K562 (cell line): ENCODE measurements around the gene SCAMP3. TPM values are rescaled to one million over a fixed set of nuclear protein-coding genes. Genes with fewer than 3 reads are reported as not detected.

ENCODE experiments used
- ATF3 ChIP-seq, 2 experiments: fragments of 450-650 bp in 1 of 2; sonication (generic) in 1 of 2; formaldehyde crosslinking in 1 of 2; IDR thresholded peaks in 1 of 2; conservative IDR thresholded peaks in 1 of 2; 2 replicates each; pipeline versions ENCODE4 v1.6.1 to v1.8.1; 2016 to 2023; ENCODE audit warnings: mild to moderate bottlenecking in 2 of 2, moderate library complexity in 2 of 2, inconsistent platforms in 1 of 2, missing genetic modification reagents in 1 of 2
- BACH1 ChIP-seq: fragments of 200-800 bp; sonication (Bioruptor generic); IDR thresholded peaks from 2 replicates; pipeline ENCODE4 v1.6.1; 2016; ENCODE audit warnings: missing genetic modification characterization, missing compliant biosample characterization
- E2F4 ChIP-seq: sonication (generic); formaldehyde crosslinking; IDR thresholded peaks from 2 replicates; pipeline ENCODE4 v1.8.0; 2022; ENCODE audit warnings: mild to moderate bottlenecking, low read depth, missing genetic modification reagents
- ESRRB ChIP-seq: fragments of 250-450 bp; sonication (Bioruptor Pico); IDR thresholded peaks from 2 replicates; pipeline ENCODE4 v1.5.0; 2020; ENCODE audit warnings: mild to moderate bottlenecking, moderate library complexity, borderline replicate concordance
- FOXO4 ChIP-seq: fragments of 450-650 bp; formaldehyde crosslinking; IDR thresholded peaks from 2 replicates; pipeline ENCODE4 v1.4.0; 2020; ENCODE audit warnings: mild to moderate bottlenecking, moderate library complexity
- HCFC1 ChIP-seq: IDR thresholded peaks from 2 replicates; pipeline ENCODE4 v1.6.1; 2012; ENCODE audit warnings: low read depth, low read length, improper control_type of control experiment
- NCOA6 ChIP-seq: fragments of 450-650 bp; IDR thresholded peaks from 2 replicates; pipeline ENCODE4 v1.6.1; 2017; ENCODE audit warnings: mild to moderate bottlenecking
- NELFE ChIP-seq: IDR thresholded peaks from 2 replicates; pipeline ENCODE4 v1.6.1; 2011; ENCODE audit warnings: mild to moderate bottlenecking; ENCODE audit not compliant: insufficient read depth, insufficient read length
- SFPQ ChIP-seq: fragments of 200-400 bp; formaldehyde crosslinking; IDR thresholded peaks from 2 replicates; pipeline ENCODE4 v1.6.1; 2017; ENCODE audit warnings: mild to moderate bottlenecking, low read depth, low read length, moderate library complexity
- SRSF9 ChIP-seq: fragments of 200-400 bp; formaldehyde crosslinking; IDR thresholded peaks from 2 replicates; pipeline ENCODE4 v1.6.1; 2017; ENCODE audit warnings: low read depth, low read length, borderline replicate concordance
- TAF1 ChIP-seq: IDR thresholded peaks from 2 replicates; pipeline ENCODE4 v1.6.1; 2011; ENCODE audit warnings: mild to moderate bottlenecking, low read length, moderate library complexity; ENCODE audit not compliant: insufficient read depth, control insufficient read depth, severe bottlenecking; ENCODE audit errors: extremely low read depth
- TFE3 ChIP-seq: fragments of 450-650 bp; formaldehyde crosslinking; IDR thresholded peaks from 2 replicates; pipeline ENCODE4 v1.4.0; 2020; ENCODE audit warnings: mild to moderate bottlenecking, mixed read lengths
- ZNF253 ChIP-seq: fragments of 250-450 bp; sonication (Bioruptor Pico); conservative IDR thresholded peaks from 2 replicates; pipeline ENCODE4 v1.6.1; 2021; ENCODE audit warnings: mild to moderate bottlenecking
- ZSCAN32 ChIP-seq: fragments of 450-650 bp; formaldehyde crosslinking; IDR thresholded peaks from 2 replicates; pipeline ENCODE4 v1.4.0; 2020; ENCODE audit warnings: mild to moderate bottlenecking, moderate library complexity
- polyA plus RNA-seq, 8 experiments: library from polyadenylated mRNA; depleted of rRNA in 4 of 8; stranded (reverse) in 5 of 8; unstranded in 3 of 8; fragments of >200 nt; fragmentation: Nextera tagmentation in 2 of 8; fragmentation: Illumina TruSeq in 1 of 8; extraction: Ambion mirVana in 2 of 8; extraction: Trizol in 1 of 8; gene quantifications; 2 replicates each; pipeline versions ENCODE4 v1.2.1 to v1.2.3, GENCODE V29; 2011 to 2014; ENCODE audit warnings: inconsistent platforms in 1 of 8, missing spikeins in 1 of 8
- total RNA-seq, 7 experiments: library from RNA; depleted of rRNA in 6 of 7; stranded (reverse); fragments of >200 nt in 6 of 7; fragmentation: Illumina TruSeq in 2 of 7; extraction: Trizol in 2 of 7; gene quantifications; 2 replicates each; pipeline versions ENCODE4 v1.2.1 to v1.2.3, GENCODE V29; 2011 to 2021; ENCODE audit warnings: low replicate concordance in 1 of 7

SCAMP3 gene
- total and polyA plus RNA-seq, 9 of the 15 experiments (the other 6 are each of a cell fraction or from before 2014, with no cell fraction given) = 14.2 to 131 (median 86.1) TPM

GRCh38 chr1:155209312-155209721 is 52.8 kb downstream of the SCAMP3 start (continued):
- TF ChIP-seq E2F4 (CRISPR knock-in tag) = no peak
- TF ChIP-seq ZSCAN32 (CRISPR knock-in tag) = no peak
- TF ChIP-seq TFE3 = no peak
- no peak for TF ChIP-seq ZNF253 (CRISPR knock-in tag)
- no peak for TF ChIP-seq NCOA6
- no peak for TF ChIP-seq FOXO4 (CRISPR knock-in tag)
- TF ChIP-seq ATF3 (IDR thresholded peaks at IDR 0.05) = no peak
- TF ChIP-seq ATF3 (CRISPR knock-in tag; conservative IDR thresholded peaks at IDR 0.05) = no peak
- TF ChIP-seq HCFC1 = no peak
- no peak for TF ChIP-seq SFPQ
- no peak for TF ChIP-seq TAF1
- TF ChIP-seq NELFE = no peak
- no peak for TF ChIP-seq SRSF9
- TF ChIP-seq BACH1 (tag) = 0 out of 2 replicates have a peak, but pooled peaks have one; percentile 16
- no peak for TF ChIP-seq ESRRB (CRISPR knock-in tag)
